MG63 (cell line): ENCODE data around the gene DEUP1. TPM values are rescaled to one million over a fixed set of nuclear protein-coding genes. Genes with fewer than 3 reads are reported as not detected.
"Not testable (repeated sequence)": the region's sequence is repeated elsewhere in the genome, so short reads cannot be mapped to it uniquely, and the experiment has no call there.

Experiments used
- DNase-seq: peaks from one replicate; pipeline ENCODE4 v3.0.0-alpha.2; 2020
- H3K27me3 ChIP-seq: fragments of 250-450 bp; sonication (Bioruptor Pico); 2 replicates; pipeline ENCODE4 v1.5.1; 2020; ENCODE audit warnings: mild to moderate bottlenecking, moderate library complexity
- H3K36me3 ChIP-seq: fragments of 250-450 bp; sonication (Bioruptor Pico); 2 replicates; pipeline ENCODE4 v1.5.1; 2020; ENCODE audit warnings: mild to moderate bottlenecking, moderate library complexity
- H3K4me3 ChIP-seq: fragments of 250-450 bp; sonication (Bioruptor Pico); 2 replicates; pipeline ENCODE4 v1.5.1; 2020; ENCODE audit warnings: mild to moderate bottlenecking, moderate library complexity
- H3K9me3 ChIP-seq: fragments of 250-450 bp; sonication (Bioruptor Pico); 2 replicates; pipeline ENCODE4 v1.5.1; 2020; ENCODE audit warnings: mild to moderate bottlenecking, moderate library complexity
- total RNA-seq: library from RNA; depleted of rRNA; stranded (reverse); fragments of >200 nt; shearing (Covaris generic); gene quantifications from 2 replicates; pipeline ENCODE4 v1.2.3, GENCODE V29; 2014; ENCODE audit warnings: low replicate concordance

The DEUP1 gene
- total RNA-seq, 1 experiment from 2014 or later = not detected

GRCh38 chr11:93432247-93432646 is 101.7 kb downstream of the DEUP1 start:
- H3K27me3 ChIP-seq = no peaks in the 10 kb centered on the region
- H3K4me3 ChIP-seq = no peak overlapping the region
- no peak for DNase-seq
- H3K9me3 ChIP-seq = no peaks in the 10 kb centered on the region
- no peaks in the 10 kb centered on the region for H3K36me3 ChIP-seq

- DNase-seq, H3K36me3 ChIP-seq, H3K9me3 ChIP-seq, H3K4me3 ChIP-seq, H3K27me3 ChIP-seq: not testable (repeated sequence)
These were observed 112.7 kb downstream of the DEUP1 start for GRCh38 chr11:93443232-93443631.

- H3K36me3 ChIP-seq = no peaks in the 10 kb centered on the region
- H3K9me3 ChIP-seq = no peaks in the 10 kb centered on the region
- H3K4me3 ChIP-seq = no peak overlapping the region
- DNase-seq = no peak
- H3K27me3 ChIP-seq = no peaks in the 10 kb centered on the region
These were observed 114.1 kb downstream of the DEUP1 start for GRCh38 chr11:93444617-93445073.

DNA sequence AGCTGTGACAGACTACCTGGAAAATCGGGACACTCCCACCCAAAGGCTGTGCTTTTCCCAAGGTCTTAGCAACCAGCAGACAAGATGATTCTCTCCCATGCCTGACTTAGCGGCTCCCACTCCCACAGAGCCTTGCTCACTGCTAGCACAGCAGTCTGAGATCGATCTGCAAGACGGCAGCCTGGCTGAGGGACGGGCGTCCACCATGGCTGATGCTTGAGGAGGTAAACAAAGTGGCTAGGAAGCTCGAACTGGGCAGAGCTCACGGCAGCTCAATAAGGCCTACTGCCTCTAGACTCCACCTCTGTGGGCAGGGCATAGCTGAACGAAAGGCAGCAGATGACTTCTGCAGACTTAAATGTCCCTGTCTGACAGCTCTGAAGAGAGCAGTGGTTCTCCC is 127.7 kb downstream of the DEUP1 start:
- Histone ChIP-seq H3K27me3 (no peaks in the 10 kb centered on the region), H3K4me3 (no peak overlapping the region), H3K36me3 (no peaks in the 10 kb centered on the region), H3K9me3 (no peaks in the 10 kb centered on the region)
- no peak for DNase-seq

DNA sequence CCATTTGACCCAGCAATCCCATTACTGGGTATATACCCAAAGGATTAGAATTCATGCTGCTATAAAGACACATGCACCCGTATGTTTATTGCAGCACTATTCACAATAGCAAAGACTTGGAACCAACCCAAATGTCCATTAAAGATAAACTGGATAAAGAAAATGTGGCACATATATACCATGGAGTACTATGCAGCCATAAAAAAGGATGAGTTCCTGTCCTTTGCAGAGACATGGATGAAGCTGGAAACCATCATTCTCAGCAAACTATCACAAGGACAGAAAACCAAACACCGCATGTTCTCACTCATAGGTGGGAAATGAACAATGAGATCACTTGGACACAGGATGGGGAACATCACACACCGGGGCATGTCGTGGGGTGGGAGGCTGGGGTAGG is 133.1 kb downstream of the DEUP1 start:
- H3K27me3 ChIP-seq, H3K36me3 ChIP-seq, DNase-seq, H3K4me3 ChIP-seq, H3K9me3 ChIP-seq: not testable (repeated sequence)

DNA sequence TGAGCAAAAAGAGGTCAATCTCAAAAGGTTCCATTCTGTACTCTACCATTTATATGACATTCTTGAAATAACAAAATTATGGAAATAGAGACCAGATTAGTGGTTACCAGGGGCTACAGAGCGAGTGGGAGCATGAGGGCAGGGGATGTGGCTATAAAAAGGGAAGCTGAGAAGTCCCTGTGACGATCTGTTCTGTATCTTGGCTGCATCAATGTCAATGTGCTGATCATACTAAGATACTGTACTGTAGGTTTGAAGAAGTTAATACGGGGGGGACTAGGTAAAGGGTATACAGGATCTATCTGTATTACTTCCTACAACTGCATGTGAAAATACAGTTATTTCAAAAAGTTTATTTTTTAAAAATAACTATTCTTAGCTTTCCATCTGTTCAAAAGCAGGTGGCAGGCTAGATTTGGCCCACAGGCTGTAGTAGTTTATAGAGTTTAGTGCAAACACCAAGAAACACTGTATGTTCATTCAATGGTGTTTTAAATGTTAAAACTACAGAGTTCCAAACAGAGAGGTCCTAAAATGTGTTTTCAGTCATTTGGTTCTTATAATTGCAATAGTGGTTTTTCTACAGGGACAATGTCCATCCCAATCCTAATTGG is 134.5 kb downstream of the DEUP1 start:
- H3K4me3 ChIP-seq = no peak overlapping the region
- H3K9me3 ChIP-seq = no peaks in the 10 kb centered on the region
- DNase-seq = no peak
- H3K27me3 ChIP-seq = no peaks in the 10 kb centered on the region
- H3K36me3 ChIP-seq = no peaks in the 10 kb centered on the region

DNA sequence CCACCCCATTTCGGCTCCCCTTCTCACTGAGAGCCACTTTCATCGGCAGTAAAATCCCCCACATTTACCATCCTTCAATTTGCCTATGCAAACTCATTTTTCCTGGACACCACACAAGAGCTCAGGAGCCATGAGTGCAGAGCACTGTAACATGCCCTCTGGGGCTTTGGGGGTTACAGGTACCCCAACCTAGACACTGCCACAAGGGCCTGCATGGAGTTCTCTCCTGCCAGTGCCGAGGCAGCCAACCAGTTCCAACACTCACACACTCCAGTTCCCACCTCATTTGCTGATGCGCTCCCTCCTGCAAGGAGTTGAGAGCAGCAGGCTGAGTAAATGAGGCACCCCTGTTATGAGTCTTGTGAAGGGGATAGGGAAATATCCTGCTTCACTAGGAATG is 136.5 kb downstream of the DEUP1 start:
- Histone ChIP-seq H3K4me3 (no peak overlapping the region), H3K27me3 (no peaks in the 10 kb centered on the region), H3K36me3 (no peaks in the 10 kb centered on the region), H3K9me3 (no peaks in the 10 kb centered on the region)
- no peak for DNase-seq

GRCh38 chr11:93468290-93468689 is 137.7 kb downstream of the DEUP1 start:
- no peaks in the 10 kb centered on the region for H3K27me3 ChIP-seq
- H3K9me3 ChIP-seq = no peaks in the 10 kb centered on the region
- no peaks in the 10 kb centered on the region for H3K36me3 ChIP-seq
- DNase-seq = no peak
- H3K4me3 ChIP-seq = no peak overlapping the region

- Histone ChIP-seq H3K27me3 (no peaks in the 10 kb centered on the region), H3K9me3 (no peaks in the 10 kb centered on the region), H3K4me3 (no peak overlapping the region), H3K36me3 (no peaks in the 10 kb centered on the region)
- no peak for DNase-seq
These were observed 143.6 kb downstream of the DEUP1 start for GRCh38 chr11:93474123-93474522.

- DNase-seq = peak; percentile 72
- no peak overlapping the region for H3K4me3 ChIP-seq
- no peaks in the 10 kb centered on the region for H3K27me3 ChIP-seq
These were observed 146.3 kb downstream of the DEUP1 start for GRCh38 chr11:93476796-93477195.

DNA sequence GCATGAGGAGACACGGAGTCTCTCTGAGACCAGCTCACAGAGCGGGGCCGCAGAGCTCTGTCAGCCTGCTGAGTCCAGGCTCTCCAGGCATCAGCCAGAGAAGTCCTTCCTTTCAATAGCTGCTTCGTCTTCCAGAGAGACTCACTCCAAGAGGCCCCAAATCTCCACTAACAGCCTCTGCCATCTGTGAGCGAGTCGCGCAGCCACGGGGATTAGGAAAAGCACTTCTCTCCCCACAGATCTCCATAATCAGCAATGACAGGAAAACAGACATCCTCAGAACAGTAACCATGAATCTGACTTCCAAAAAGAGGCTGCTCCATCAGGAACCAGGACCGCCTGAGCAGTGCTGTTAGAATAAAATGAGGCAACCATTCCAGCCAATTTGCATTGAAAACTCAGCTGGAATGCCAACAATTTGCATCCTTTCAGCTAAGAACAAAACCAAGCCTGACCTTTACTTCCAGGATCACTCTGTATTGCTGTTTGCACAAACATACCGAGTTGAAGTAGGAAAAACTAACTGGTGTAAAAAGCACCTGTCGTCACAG is 147.2 kb downstream of the DEUP1 start:
- no peak overlapping the region for H3K4me3 ChIP-seq
- H3K27me3 ChIP-seq = no peaks in the 10 kb centered on the region
- DNase-seq = peak; percentile 27
- H3K36me3 ChIP-seq = no peaks in the 10 kb centered on the region
- no peaks in the 10 kb centered on the region for H3K9me3 ChIP-seq

More at GRCh38 chr11:93476796-93477195, 146.3 kb downstream of the DEUP1 start:
- no peaks in the 10 kb centered on the region for H3K36me3 ChIP-seq
- no peaks in the 10 kb centered on the region for H3K9me3 ChIP-seq

GRCh38 chr11:93478841-93479240 is 148.3 kb downstream of the DEUP1 start:
- Histone ChIP-seq H3K4me3 (no peak overlapping the region), H3K36me3 (no peaks in the 10 kb centered on the region), H3K27me3 (no peaks in the 10 kb centered on the region), H3K9me3 (no peaks in the 10 kb centered on the region)
- no peak for DNase-seq

DNA sequence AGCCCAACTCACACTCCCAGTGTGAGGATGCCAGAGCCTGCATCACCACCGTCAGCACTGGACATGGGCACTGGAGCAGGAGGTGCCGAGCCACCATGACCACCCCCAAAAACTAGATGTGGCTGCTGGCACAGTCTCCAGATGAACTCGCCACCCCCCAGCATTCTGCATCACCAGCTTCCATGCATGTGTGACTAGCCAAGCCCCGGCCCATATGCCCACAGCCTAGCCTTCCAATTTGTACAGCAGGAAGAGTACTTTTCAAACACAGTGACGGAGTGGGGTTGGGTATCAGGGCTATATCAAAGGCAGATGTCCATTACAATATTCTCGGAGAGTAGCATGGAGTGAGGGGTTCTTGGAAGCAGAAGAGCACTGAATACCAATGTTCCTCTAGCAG is 149.7 kb downstream of the DEUP1 start:
- no peak for DNase-seq
- no peaks in the 10 kb centered on the region for H3K27me3 ChIP-seq
- no peaks in the 10 kb centered on the region for H3K9me3 ChIP-seq
- no peaks in the 10 kb centered on the region for H3K36me3 ChIP-seq
- H3K4me3 ChIP-seq = no peak overlapping the region

GRCh38 chr11:93480756-93481155 is 150.2 kb downstream of the DEUP1 start:
- DNase-seq = no peak
- no peaks in the 10 kb centered on the region for H3K27me3 ChIP-seq
- H3K36me3 ChIP-seq = no peaks in the 10 kb centered on the region
- H3K4me3 ChIP-seq = no peak overlapping the region
- H3K9me3 ChIP-seq = no peaks in the 10 kb centered on the region

DNA sequence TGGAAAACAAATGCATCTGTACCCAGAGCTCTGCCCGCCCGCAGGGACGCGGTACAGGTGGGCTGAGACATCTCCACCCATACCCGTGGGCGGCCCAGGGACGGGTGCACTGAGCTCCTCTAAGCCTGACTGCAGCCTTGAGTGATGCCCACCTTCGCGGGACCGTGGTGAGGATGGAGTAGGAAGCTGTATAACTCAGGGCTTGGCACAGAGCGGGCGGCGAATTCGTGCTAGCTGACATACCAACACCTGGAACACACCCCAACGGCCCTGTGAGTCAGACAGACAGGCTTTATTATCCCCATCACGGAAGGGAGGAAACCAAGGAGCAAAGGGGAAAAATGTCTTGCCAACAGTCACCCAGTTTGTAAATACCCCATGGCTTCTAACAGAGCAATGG is 150.7 kb downstream of the DEUP1 start:
- no peak for DNase-seq
- Histone ChIP-seq H3K4me3 (no peak overlapping the region), H3K36me3 (no peaks in the 10 kb centered on the region), H3K27me3 (no peaks in the 10 kb centered on the region), H3K9me3 (no peaks in the 10 kb centered on the region)

DNA sequence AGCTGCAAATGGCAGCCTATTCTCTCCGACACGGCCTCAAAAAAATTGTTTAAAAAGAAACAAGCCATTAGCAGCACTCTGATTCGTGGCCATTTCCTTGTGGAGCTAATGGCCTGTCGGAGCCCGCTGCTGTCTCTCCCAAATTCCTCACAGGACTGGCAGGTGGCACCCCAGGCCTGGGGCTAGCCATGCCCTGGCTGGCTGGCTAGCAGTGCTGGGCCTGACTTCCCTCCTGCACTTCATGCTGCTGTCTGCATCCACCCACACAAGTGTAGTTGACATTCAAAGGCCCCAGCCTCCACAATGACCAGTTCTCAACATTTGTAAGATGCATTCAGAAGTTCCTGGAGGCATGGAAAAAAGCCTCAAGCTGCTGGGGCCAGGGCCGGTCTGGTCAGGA is 151.2 kb downstream of the DEUP1 start:
- DNase-seq = no peak
- no peak overlapping the region for H3K4me3 ChIP-seq
- H3K9me3 ChIP-seq = no peaks in the 10 kb centered on the region

GRCh38 chr11:93482556-93482955 is 152.0 kb downstream of the DEUP1 start:
- Histone ChIP-seq H3K27me3 (no peaks in the 10 kb centered on the region), H3K36me3 (no peaks in the 10 kb centered on the region), H3K4me3 (no peak overlapping the region), H3K9me3 (no peaks in the 10 kb centered on the region)
- DNase-seq = no peak

More for the DNA sequence above, 151.2 kb downstream of the DEUP1 start:
- H3K27me3 ChIP-seq = no peaks in the 10 kb centered on the region
- no peaks in the 10 kb centered on the region for H3K36me3 ChIP-seq

GRCh38 chr11:93484716-93485115 is 154.2 kb downstream of the DEUP1 start:
- no peak for DNase-seq
- Histone ChIP-seq H3K4me3 (no peak overlapping the region), H3K9me3 (no peaks in the 10 kb centered on the region), H3K27me3 (no peaks in the 10 kb centered on the region), H3K36me3 (no peaks in the 10 kb centered on the region)
